ENCODE results near the gene APPBP2. TPM values are rescaled to one million over a fixed set of nuclear protein-coding genes. Genes with fewer than 3 reads are reported as not detected.

The APPBP2 gene
- total and polyA plus RNA-seq, 10 donors = 4.1 to 49.8 (median 30.8) TPM

DNA sequence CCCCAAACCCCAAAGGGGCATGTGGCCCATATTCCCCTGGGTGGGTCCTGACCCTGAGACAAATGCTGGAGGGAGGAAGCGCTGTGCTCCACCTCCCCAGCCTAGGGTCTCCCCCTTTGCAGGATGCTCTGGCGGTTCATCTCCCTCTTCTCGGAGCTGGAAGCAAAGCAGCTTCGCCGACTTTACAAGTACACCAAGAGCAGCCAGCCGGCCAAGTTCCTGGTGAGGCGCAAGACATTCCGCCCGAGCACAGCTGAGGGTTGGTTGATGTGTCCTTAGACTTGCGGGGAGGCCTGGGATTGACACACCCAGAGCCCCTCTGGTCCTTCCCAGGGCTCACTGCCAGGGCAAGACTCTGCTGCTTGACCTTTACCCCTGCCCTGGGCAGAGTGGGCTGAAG lies 99.4 kb downstream of the APPBP2 start:
- TF ChIP-seq POLR2AphosphoS5 (IDR thresholded peaks at IDR 0.05) (no peak), POLR2A (IDR thresholded peaks at IDR 0.05) (no peak)
- TF ChIP-seq, protein P1, sequence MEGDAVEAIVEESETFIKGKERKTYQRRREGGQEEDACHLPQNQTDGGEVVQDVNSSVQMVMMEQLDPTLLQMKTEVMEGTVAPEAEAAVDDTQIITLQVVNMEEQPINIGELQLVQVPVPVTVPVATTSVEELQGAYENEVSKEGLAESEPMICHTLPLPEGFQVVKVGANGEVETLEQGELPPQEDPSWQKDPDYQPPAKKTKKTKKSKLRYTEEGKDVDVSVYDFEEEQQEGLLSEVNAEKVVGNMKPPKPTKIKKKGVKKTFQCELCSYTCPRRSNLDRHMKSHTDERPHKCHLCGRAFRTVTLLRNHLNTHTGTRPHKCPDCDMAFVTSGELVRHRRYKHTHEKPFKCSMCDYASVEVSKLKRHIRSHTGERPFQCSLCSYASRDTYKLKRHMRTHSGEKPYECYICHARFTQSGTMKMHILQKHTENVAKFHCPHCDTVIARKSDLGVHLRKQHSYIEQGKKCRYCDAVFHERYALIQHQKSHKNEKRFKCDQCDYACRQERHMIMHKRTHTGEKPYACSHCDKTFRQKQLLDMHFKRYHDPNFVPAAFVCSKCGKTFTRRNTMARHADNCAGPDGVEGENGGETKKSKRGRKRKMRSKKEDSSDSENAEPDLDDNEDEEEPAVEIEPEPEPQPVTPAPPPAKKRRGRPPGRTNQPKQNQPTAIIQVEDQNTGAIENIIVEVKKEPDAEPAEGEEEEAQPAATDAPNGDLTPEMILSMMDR (IDR thresholded peaks at IDR 0.05 in 8 of 11, conservative IDR thresholded peaks at IDR 0.05 in 3 of 11) = no peak

DNA sequence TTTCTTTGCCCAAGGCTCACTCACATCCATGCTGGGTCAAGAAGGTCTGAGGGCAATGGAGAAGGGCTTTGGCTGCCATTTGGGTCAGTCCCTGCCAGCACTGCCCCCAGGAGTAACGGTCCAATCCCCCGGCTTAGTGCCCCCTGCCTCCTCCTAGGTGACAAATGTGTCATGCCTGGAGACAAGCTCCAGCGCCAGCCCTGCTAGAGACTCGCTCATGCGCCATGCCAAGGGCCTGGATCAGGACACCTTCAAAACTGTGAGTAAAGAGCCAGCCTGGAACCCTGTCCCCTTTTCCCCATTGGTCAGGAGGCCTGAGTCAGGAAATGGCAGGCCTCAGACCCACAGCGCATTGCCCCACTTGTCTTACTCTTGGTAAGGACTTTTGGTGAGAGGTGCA lies 100.4 kb downstream of the APPBP2 start:
- no peak for DNase-seq
- TF ChIP-seq POLR2A (IDR thresholded peaks at IDR 0.05) = no peak
- TF ChIP-seq, protein P1 (IDR thresholded peaks at IDR 0.05 in 8 of 11, conservative IDR thresholded peaks at IDR 0.05 in 3 of 11) = no peak
- TF ChIP-seq POLR2AphosphoS5 (IDR thresholded peaks at IDR 0.05) = no peak
- Histone ChIP-seq H3K27ac (no peak overlapping the region), H3K9me3 (no peaks in the 10 kb centered on the region), H3K4me1 (peaks cover 3 to 19% (median 13%) of the 10 kb centered on the region in 6 donors), H3K36me3 (no peaks in the 10 kb centered on the region), H3K27me3 (replicated peaks in 1 of 7) (no peaks in the 10 kb centered on the region), H3K4me3 (no peak overlapping the region)
- intact Hi-C loops (cut with DNase I; ENCODE audit: low total_unique reads) = no loop called here
- WGBS, 5 donors = 88 to 96% (median 89%) methylated on average over 6 of the region's 6 CpGs

More for the DNA sequence above, 99.4 kb downstream of the APPBP2 start:
- H3K4me3 ChIP-seq = no peak overlapping the region
- H3K27ac ChIP-seq = no peak overlapping the region
- no peak for DNase-seq
- peaks cover 0 to 10% (median 5%) of the 10 kb centered on the region in 6 donors for H3K4me1 ChIP-seq
- WGBS, 5 donors = 81 to 93% (median 91%) methylated on average over 7 to 10 of the region's 10 CpGs; no CpG with 5 or more reads in 1 of the 5 donors
- intact Hi-C loops (cut with DNase I; ENCODE audit: low total_unique reads) = no loop called here
- no peaks in the 10 kb centered on the region for H3K36me3 ChIP-seq
- H3K9me3 ChIP-seq = no peaks in the 10 kb centered on the region
- no peaks in the 10 kb centered on the region for H3K27me3 ChIP-seq (replicated peaks in 1 of 7)

DNA sequence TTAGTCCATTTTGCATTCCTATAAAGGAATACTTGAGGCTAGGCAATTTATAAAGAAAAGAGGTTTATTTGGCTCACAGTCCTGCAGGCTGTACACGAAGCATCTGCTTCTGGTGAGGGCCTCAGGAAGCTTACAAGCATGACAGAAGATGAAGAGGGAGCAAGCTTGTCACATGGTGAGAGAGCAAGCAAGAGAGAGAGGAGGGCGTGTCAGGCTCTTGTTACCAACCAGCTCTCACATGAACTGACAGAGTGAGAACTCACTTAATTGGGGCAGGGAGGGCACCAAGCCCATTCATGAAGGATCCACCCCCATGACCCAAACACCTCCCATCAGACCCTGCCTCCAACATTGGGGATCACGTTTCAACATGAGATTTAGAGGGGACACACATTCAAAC lies 102.2 kb downstream of the APPBP2 start:
- H3K36me3 ChIP-seq = no peaks in the 10 kb centered on the region
- H3K9me3 ChIP-seq = no peaks in the 10 kb centered on the region
- 72 to 90% (median 83%) methylated on average over 3 of the region's 3 CpGs for WGBS, 5 donors
- H3K27me3 ChIP-seq (replicated peaks in 1 of 7) = no peaks in the 10 kb centered on the region
- no peak overlapping the region for H3K4me3 ChIP-seq
- TF ChIP-seq POLR2AphosphoS5 (IDR thresholded peaks at IDR 0.05) (no peak), POLR2A (IDR thresholded peaks at IDR 0.05) (no peak)
- TF ChIP-seq, protein P1 (IDR thresholded peaks at IDR 0.05 in 8 of 11, conservative IDR thresholded peaks at IDR 0.05 in 3 of 11) = no peak
- H3K4me1 ChIP-seq = peaks cover 3 to 21% (median 13%) of the 10 kb centered on the region in 6 donors
- intact Hi-C loops (cut with DNase I; ENCODE audit: low total_unique reads) = no loop called here
- DNase-seq = no peak
- no peak overlapping the region for H3K27ac ChIP-seq

DNA sequence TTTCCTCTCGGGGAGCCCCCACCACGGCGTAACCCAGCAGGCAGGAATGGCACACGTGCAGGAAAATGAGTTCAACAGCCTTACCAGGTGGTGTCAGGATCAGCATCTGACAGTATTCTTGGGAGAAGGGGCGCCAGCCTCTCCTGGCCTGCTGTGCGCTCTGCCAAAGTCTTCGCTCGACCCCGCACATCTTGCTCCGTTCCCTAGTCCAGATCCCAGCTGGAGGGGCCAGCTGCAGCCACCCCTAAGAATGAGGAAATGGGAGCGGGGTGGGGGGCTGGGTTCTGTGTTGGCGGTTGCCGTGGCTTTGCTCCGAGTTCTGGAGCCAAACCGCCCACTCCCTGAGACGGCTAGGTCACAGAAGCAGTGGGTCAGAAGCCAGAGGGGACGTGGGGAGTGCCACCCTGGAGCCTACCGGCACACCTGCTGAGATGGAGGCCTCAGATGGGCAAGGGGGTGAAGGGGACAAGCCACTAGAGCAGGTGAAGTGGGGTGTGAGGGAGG lies 103.8 kb downstream of the APPBP2 start, which contains the start of gene CHCT1:
TSS of gene CHCT1 (plus strand) at position 328 of the 504 bp plus-strand sequence. CDS start at position 432, 104 bp downstream.
- intact Hi-C loops (cut with DNase I; ENCODE audit: low total_unique reads) = no loop called here
- TF ChIP-seq, protein P1 (IDR thresholded peaks at IDR 0.05 in 8 of 11, conservative IDR thresholded peaks at IDR 0.05 in 3 of 11) = no peak
- TF ChIP-seq POLR2AphosphoS5 (IDR thresholded peaks at IDR 0.05) = no peak
- TF ChIP-seq POLR2A (IDR thresholded peaks at IDR 0.05) = no peak
- peak within 1 kb of the TSS; percentile 42 to 66 (median 53) for H3K4me3 ChIP-seq
- no peaks in the 10 kb centered on the region for H3K27me3 ChIP-seq (replicated peaks in 1 of 7)
- 64 to 70% (median 69%) methylated on average over 7 to 18 of the region's 18 CpGs for WGBS, 5 donors
- DNase-seq = no peak
- H3K27ac ChIP-seq = peak within 1 kb of the TSS in 7 of 8 donors; percentile 5 to 86 (median 54)
- peaks cover 3 to 21% (median 13%) of the 10 kb centered on the region in 6 donors for H3K4me1 ChIP-seq
- H3K36me3 ChIP-seq = no peaks in the 10 kb centered on the region
- no peaks in the 10 kb centered on the region for H3K9me3 ChIP-seq

Measured in spleen (tissue), 11 donors.